Karpas-422 (cell line): ENCODE results near the gene NAT8. TPM values are rescaled to one million over a fixed set of nuclear protein-coding genes. Genes with fewer than 3 reads are reported as not detected.
"Not testable (repeated sequence)": the region's sequence is repeated elsewhere in the genome, so short reads cannot be mapped to it uniquely, and the experiment has no call there.

ENCODE experiments used
- DNase-seq: peaks from one replicate; pipeline ENCODE4 v3.0.0-alpha.2; 2015
- H2AFZ ChIP-seq: fragments of 200-600 bp; sonication (generic); 2 replicates; pipeline ENCODE4 v1.6.1; 2014; ENCODE audit warnings: antibody characterized with exemption, low read length, mixed read lengths
- H3K27ac ChIP-seq: fragments of 200-600 bp; sonication (generic); 2 replicates; pipeline ENCODE4 v1.5.1; 2014; ENCODE audit warnings: mild to moderate bottlenecking, low read length, moderate library complexity
- H3K27me3 ChIP-seq: fragments of 200-600 bp; sonication (generic); 2 replicates; pipeline ENCODE4 v1.6.1; 2014; ENCODE audit warnings: low read length, mixed read lengths
- H3K36me3 ChIP-seq: fragments of 200-600 bp; sonication (generic); 2 replicates; pipeline ENCODE4 v1.6.1; 2014; ENCODE audit warnings: low read length, mixed read lengths; ENCODE audit not compliant: insufficient read depth
- H3K4me1 ChIP-seq: fragments of 200-600 bp; sonication (generic); 2 replicates; pipeline ENCODE4 v1.6.1; 2014; ENCODE audit warnings: mild to moderate bottlenecking, low read length, mixed read lengths
- H3K4me2 ChIP-seq: fragments of 200-600 bp; sonication (generic); 2 replicates; pipeline ENCODE4 v1.6.1; 2014; ENCODE audit warnings: low read length, low read depth, mild to moderate bottlenecking; ENCODE audit not compliant: poor library complexity, severe bottlenecking
- H3K4me3 ChIP-seq: fragments of 200-600 bp; sonication (generic); 2 replicates; pipeline ENCODE4 v1.5.1; 2014; ENCODE audit warnings: mild to moderate bottlenecking, antibody characterized with exemption, low read length, mixed read lengths
- H3K79me2 ChIP-seq: fragments of 200-600 bp; sonication (generic); 2 replicates; pipeline ENCODE4 v1.6.1; 2014; ENCODE audit warnings: mild to moderate bottlenecking, low read length, mixed read lengths
- H3K9ac ChIP-seq: fragments of 200-600 bp; sonication (generic); 2 replicates; pipeline ENCODE4 v1.6.0; 2014; ENCODE audit warnings: low read length
- H3K9me2 ChIP-seq: fragments of 200-600 bp; sonication (generic), shearing (Covaris generic); replicated peaks from 2 replicates; pipeline ENCODE4 v1.6.0; 2014; ENCODE audit warnings: mild to moderate bottlenecking, low read length, moderate library complexity; ENCODE audit not compliant: insufficient read depth
- H3K9me3 ChIP-seq: fragments of 300-700, 200-600 bp; sonication (generic); 2 replicates; pipeline ENCODE4 v1.6.1; 2014; ENCODE audit warnings: low read length, mixed read lengths
- H4K20me1 ChIP-seq: fragments of 200-600 bp; sonication (generic); 2 replicates; pipeline ENCODE4 v1.6.1; 2014; ENCODE audit warnings: mild to moderate bottlenecking, antibody characterized with exemption, low read length, low read depth; ENCODE audit not compliant: insufficient read depth
- total RNA-seq: library from RNA; depleted of rRNA; stranded (reverse); fragments of >200 nt; shearing (Covaris generic); gene quantifications from 2 replicates; pipeline ENCODE4 v1.2.3, GENCODE V29; 2014; ENCODE audit warnings: low replicate concordance

The NAT8 gene
- total RNA-seq, 1 experiment from 2014 or later, result not detected

GRCh38 chr2:73647690-73648089 lies 5.5 kb upstream of the NAT8 start:
- H3K36me3 ChIP-seq, H3K4me3 ChIP-seq, H3K9me3 ChIP-seq, H3K79me2 ChIP-seq, H3K27me3 ChIP-seq, H3K4me1 ChIP-seq, H4K20me1 ChIP-seq, H2AFZ ChIP-seq, H3K27ac ChIP-seq, H3K9ac ChIP-seq, H3K4me2 ChIP-seq, H3K9me2 ChIP-seq: not testable (repeated sequence)
- DNase-seq, result peak; percentile 46

- Histone ChIP-seq H3K9me2 (no peaks in the 10 kb centered on the region), H3K9me3 (no peaks in the 10 kb centered on the region), H3K4me2 (no peak overlapping the region), H4K20me1 (no peaks in the 10 kb centered on the region), H2AFZ (no peak overlapping the region), H3K4me3 (no peak overlapping the region), H3K27ac (no peak overlapping the region), H3K4me1 (no peaks in the 10 kb centered on the region), H3K9ac (no peak overlapping the region), H3K36me3 (no peaks in the 10 kb centered on the region), H3K79me2 (no peaks in the 10 kb centered on the region), H3K27me3 (no peaks in the 10 kb centered on the region)
- no peak for DNase-seq
These were observed 507 bp downstream of the NAT8 start for GRCh38 chr2:73641767-73642062.

GRCh38 chr2:73640946-73641766 lies 1.1 kb downstream of the NAT8 start:
- no peaks in the 10 kb centered on the region for H3K9me2 ChIP-seq
- no peaks in the 10 kb centered on the region for H3K4me1 ChIP-seq
- H3K27ac ChIP-seq, result no peak overlapping the region
- H2AFZ ChIP-seq, result no peak overlapping the region
- H3K27me3 ChIP-seq, result no peaks in the 10 kb centered on the region
- DNase-seq, result no peak
- H3K36me3 ChIP-seq, result no peaks in the 10 kb centered on the region
- H3K9me3 ChIP-seq, result no peaks in the 10 kb centered on the region
- no peak overlapping the region for H3K4me3 ChIP-seq
- H3K4me2 ChIP-seq, result no peak overlapping the region
- H4K20me1 ChIP-seq, result no peaks in the 10 kb centered on the region
- no peak overlapping the region for H3K9ac ChIP-seq
- no peaks in the 10 kb centered on the region for H3K79me2 ChIP-seq

- Histone ChIP-seq H3K27ac (no peak overlapping the region), H4K20me1 (no peaks in the 10 kb centered on the region), H3K79me2 (no peaks in the 10 kb centered on the region), H3K27me3 (no peaks in the 10 kb centered on the region), H3K4me3 (no peak overlapping the region), H3K36me3 (no peaks in the 10 kb centered on the region), H3K4me1 (no peaks in the 10 kb centered on the region), H3K9me3 (no peaks in the 10 kb centered on the region), H3K4me2 (no peak overlapping the region), H2AFZ (no peak overlapping the region), H3K9me2 (no peaks in the 10 kb centered on the region), H3K9ac (no peak overlapping the region)
- DNase-seq, result no peak
These were observed 1.7 kb downstream of the NAT8 start for GRCh38 chr2:73640511-73640911.

GRCh38 chr2:73638429-73638828 lies 3.8 kb downstream of the NAT8 start:
- DNase-seq, result no peak
- Histone ChIP-seq H3K4me3 (no peak overlapping the region), H4K20me1 (no peaks in the 10 kb centered on the region), H3K9ac (no peak overlapping the region), H3K9me2 (no peaks in the 10 kb centered on the region), H3K36me3 (no peaks in the 10 kb centered on the region), H2AFZ (no peak overlapping the region), H3K4me1 (no peaks in the 10 kb centered on the region), H3K27ac (no peak overlapping the region), H3K4me2 (no peak overlapping the region), H3K9me3 (no peaks in the 10 kb centered on the region), H3K27me3 (no peaks in the 10 kb centered on the region), H3K79me2 (no peaks in the 10 kb centered on the region)

GRCh38 chr2:73636977-73637376 lies 5.2 kb downstream of the NAT8 start:
- not testable (repeated sequence) for H3K4me3 ChIP-seq, H3K4me1 ChIP-seq, H3K9ac ChIP-seq, H4K20me1 ChIP-seq, DNase-seq, H3K27ac ChIP-seq, H3K9me2 ChIP-seq, H2AFZ ChIP-seq, H3K79me2 ChIP-seq, H3K9me3 ChIP-seq, H3K36me3 ChIP-seq, H3K27me3 ChIP-seq, H3K4me2 ChIP-seq

- not testable (repeated sequence) for H3K9me2 ChIP-seq, H3K4me1 ChIP-seq, H3K9me3 ChIP-seq, H3K27me3 ChIP-seq, H3K79me2 ChIP-seq, H4K20me1 ChIP-seq, H2AFZ ChIP-seq, H3K36me3 ChIP-seq, H3K4me2 ChIP-seq, H3K4me3 ChIP-seq, H3K27ac ChIP-seq, H3K9ac ChIP-seq
- DNase-seq, result peak; percentile 70
These were observed 11.5 kb downstream of the NAT8 start for GRCh38 chr2:73630662-73631266.

GRCh38 chr2:73628493-73628892 lies 13.7 kb downstream of the NAT8 start:
- H3K9ac ChIP-seq, H3K4me3 ChIP-seq, H3K36me3 ChIP-seq, H3K27ac ChIP-seq, H3K4me2 ChIP-seq, H3K9me2 ChIP-seq, DNase-seq, H3K4me1 ChIP-seq, H3K27me3 ChIP-seq, H4K20me1 ChIP-seq, H3K79me2 ChIP-seq, H2AFZ ChIP-seq, H3K9me3 ChIP-seq: not testable (repeated sequence)
